PFSK-1 (cell line): ENCODE measurements around the gene MRPL45.

Experiments
- FOXP2 ChIP-seq: optimal IDR thresholded peaks from 2 replicates; pipeline ENCODE3; 2011; ENCODE audit warnings: borderline replicate concordance, control low read depth, inconsistent platforms; ENCODE audit not compliant: insufficient read depth; ENCODE audit errors: extremely low read length, extremely low read depth
- POLR2AphosphoS5 ChIP-seq: IDR thresholded peaks from 2 replicates; pipeline ENCODE4 v1.6.1; 2012; ENCODE audit warnings: low read depth, mild to moderate bottlenecking, control low read depth, low read length, moderate library complexity
- REST ChIP-seq, 2 experiments: IDR thresholded peaks; 2 replicates each; pipeline versions ENCODE4 v1.6.1 to v1.8.0; 2011 to 2012; ENCODE audit warnings: low read depth in 2 of 2, low read length in 2 of 2, control low read depth in 1 of 2, inconsistent platforms in 1 of 2, mild to moderate bottlenecking in 1 of 2, moderate library complexity in 1 of 2; ENCODE audit not compliant: insufficient read depth in 1 of 2
- SIN3A ChIP-seq: IDR thresholded peaks from 2 replicates; pipeline ENCODE4 v1.6.1; 2012; ENCODE audit warnings: mild to moderate bottlenecking, low read length, moderate library complexity, borderline replicate concordance; ENCODE audit not compliant: insufficient read depth
- TAF1 ChIP-seq: IDR thresholded peaks from 2 replicates; pipeline ENCODE4 v1.6.1; 2012; ENCODE audit warnings: low read length, control low read depth, borderline replicate concordance; ENCODE audit not compliant: insufficient read depth

Gene MRPL45

GRCh38 chr17:38333635-38334295 is 36.8 kb downstream of the MRPL45 start:
- TF ChIP-seq POLR2AphosphoS5, result no peak
- TF ChIP-seq FOXP2, result no peak
- TF ChIP-seq SIN3A, result no peak
- TF ChIP-seq TAF1, result no peak

DNA sequence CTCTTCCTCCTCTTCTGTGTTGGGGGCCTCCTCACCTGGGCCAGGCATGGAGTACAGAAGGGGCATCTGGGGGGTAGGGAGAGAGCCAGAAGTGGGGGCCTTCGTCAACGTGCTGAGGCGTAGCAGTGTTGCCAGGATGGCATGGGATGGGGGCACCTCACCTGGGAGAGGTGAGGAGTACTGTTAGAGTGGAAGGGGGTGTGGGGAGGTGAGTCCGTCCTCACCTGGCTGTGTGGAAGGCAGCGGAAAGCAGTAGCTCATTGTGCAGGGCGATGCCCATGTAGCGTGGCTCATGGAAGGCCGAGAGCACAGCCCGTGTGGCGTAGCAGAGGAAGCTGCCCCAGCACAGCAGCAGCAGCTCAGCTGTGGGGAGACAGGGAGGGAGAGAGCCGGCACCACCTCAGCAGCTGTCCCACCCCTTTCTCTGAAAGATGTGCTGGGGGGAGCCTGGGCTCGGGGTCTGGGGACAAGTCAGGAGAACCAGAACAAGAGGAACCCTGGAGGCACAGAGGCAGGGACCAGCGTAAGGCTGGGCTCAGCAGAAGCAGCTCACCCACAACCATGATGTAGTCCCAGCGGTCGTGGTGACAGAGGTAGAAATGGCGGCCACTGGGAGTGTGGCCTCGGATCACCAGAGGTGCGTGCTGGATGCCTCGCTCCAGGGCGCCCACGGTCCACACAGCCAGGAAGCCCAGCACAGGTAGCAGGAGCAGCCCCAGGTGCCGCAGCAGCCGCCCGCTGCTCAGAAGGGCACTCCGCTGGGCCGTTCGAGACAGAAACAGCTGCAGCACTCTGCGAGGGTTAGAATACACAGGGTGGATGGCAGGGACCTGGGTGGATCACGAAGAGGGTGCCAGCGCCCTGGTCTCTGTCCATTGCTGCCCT is 37.8 kb downstream of the MRPL45 start:
- TF ChIP-seq TAF1 (no peak), REST (IDR thresholded peaks at IDR 0.05; ENCODE audit: insufficient read depth in 1 of 2, low read depth in 2 of 2, low read length in 2 of 2) (no peak), POLR2AphosphoS5 (no peak), FOXP2 (no peak), SIN3A (no peak)

- TF ChIP-seq POLR2AphosphoS5 (no peak), SIN3A (no peak), TAF1 (no peak), REST (IDR thresholded peaks at IDR 0.05; ENCODE audit: insufficient read depth in 1 of 2, low read depth in 2 of 2, low read length in 2 of 2) (no peak), FOXP2 (no peak)
Measured at GRCh38 chr17:38336838-38337237, 39.9 kb downstream of the MRPL45 start.

DNA sequence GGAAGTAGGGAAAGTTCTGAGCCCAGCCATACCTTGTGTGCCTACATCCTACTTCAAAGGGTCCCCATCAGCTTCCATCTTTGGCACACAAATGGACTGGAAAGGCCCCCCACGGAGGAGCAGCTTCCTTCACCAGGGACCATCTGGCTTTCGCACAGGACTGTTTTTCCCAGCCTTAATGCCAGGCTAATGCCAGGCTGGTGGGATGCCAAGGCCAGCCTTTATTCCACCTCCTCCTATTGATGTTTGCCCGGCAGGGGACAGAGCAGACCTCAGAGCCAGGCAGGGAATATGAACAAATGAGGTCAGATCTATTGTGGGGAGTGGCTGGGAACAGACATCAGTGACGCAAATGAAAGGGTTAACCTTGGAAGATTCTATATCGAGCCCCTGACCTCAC is 41.1 kb downstream of the MRPL45 start:
- no peak for TF ChIP-seq SIN3A
- TF ChIP-seq TAF1, result no peak
- no peak for TF ChIP-seq POLR2AphosphoS5
- TF ChIP-seq REST (IDR thresholded peaks at IDR 0.05; ENCODE audit: insufficient read depth in 1 of 2, low read depth in 2 of 2, low read length in 2 of 2), result no peak
- no peak for TF ChIP-seq FOXP2

DNA sequence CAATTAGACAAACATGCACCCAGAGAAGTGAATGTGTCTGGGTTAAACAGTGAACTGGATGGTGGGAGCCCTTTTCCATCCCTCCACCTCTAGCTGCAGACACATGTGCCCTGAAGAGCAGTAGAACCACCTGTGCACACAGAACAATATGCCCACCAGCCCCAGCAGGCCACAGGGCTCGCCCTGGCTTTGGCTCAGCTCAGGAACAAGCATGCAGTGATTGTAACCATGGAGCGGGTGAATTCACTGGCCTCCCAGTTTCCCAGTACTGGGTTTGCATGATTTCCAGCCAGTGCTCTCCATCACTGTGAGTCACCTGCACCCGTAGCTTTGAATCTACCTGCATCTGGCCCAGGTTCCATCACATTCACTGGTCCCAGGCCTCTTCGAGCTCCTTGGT is 41.6 kb downstream of the MRPL45 start:
- TF ChIP-seq REST (IDR thresholded peaks at IDR 0.05; ENCODE audit: insufficient read depth in 1 of 2, low read depth in 2 of 2, low read length in 2 of 2) (no peak), TAF1 (no peak), FOXP2 (no peak), SIN3A (no peak), POLR2AphosphoS5 (no peak)
